ENCODE data around the gene U2AF1L4.
A peak's percentile ranks its signal among the peaks of the same experiment; 100 is the strongest.

The U2AF1L4 gene

GRCh38 chr19:35750167-35750566, 4.9 kb upstream of the U2AF1L4 start:
- DNase-seq (ENCODE audit: low read depth, low spot score): no peak
- ChIA-PET CTCF (interaction anchor here (1.0 kb wide), 1 partner anchor 10 kb away, joined by 3 read pairs; no protein-coding TSS in a partner anchor), POLR2A (no interaction called here)
- no peak for TF ChIP-seq CTCF (IDR thresholded peaks at IDR 0.05; ENCODE audit: insufficient read depth, low read length, missing control alignments)
- H3K4me3 ChIP-seq (ENCODE audit: low read depth, low read length): no peak overlapping the region

- TF ChIP-seq CTCF (IDR thresholded peaks at IDR 0.05; ENCODE audit: insufficient read depth, low read length, missing control alignments): no peak
- H3K4me3 ChIP-seq (ENCODE audit: low read depth, low read length): peak within 1 kb of the TSS; percentile 100
- POLR2A ChIA-PET: interaction anchor here (0.8 to 1.3 kb wide), 6 partner anchors 8 to 100 kb away, joined by 3 to 14 read pairs (median 4); partner anchors contain the start of genes COX6B1, HSPB6 and PROSER3
- CTCF ChIA-PET: interaction anchor here (0.8 to 1.6 kb wide), 5 partner anchors 8 to 183 kb away, joined by 3 to 5 read pairs (median 3); no protein-coding TSS in a partner anchor
- DNase-seq (ENCODE audit: low read depth, low spot score): peak; percentile 98
Observed at GRCh38 chr19:35748106-35749020, 3.1 kb upstream of the U2AF1L4 start, which contains the start of gene LIN37. LIN37 (plus strand) TSS chr19:35748576; CDS start chr19:35748725, 149 bp downstream.

DNA sequence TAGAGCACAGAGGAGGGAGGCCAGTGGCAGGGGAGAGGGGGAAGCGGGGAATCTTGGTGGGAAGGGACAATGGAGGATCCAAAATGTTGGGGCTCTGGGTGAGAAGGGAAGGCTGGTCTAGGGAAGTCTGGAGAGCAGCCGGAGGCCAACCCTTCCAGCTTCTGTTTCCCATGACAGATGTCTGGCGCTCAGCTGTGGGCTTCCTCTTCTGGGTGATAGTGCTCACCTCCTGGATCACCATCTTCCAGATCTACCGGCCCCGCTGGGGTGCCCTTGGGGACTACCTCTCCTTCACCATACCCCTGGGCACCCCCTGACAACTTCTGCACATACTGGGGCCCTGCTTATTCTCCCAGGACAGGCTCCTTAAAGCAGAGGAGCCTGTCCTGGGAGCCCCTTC, 1.3 kb upstream of the U2AF1L4 start:
- POLR2A ChIA-PET: no interaction called here

DNA sequence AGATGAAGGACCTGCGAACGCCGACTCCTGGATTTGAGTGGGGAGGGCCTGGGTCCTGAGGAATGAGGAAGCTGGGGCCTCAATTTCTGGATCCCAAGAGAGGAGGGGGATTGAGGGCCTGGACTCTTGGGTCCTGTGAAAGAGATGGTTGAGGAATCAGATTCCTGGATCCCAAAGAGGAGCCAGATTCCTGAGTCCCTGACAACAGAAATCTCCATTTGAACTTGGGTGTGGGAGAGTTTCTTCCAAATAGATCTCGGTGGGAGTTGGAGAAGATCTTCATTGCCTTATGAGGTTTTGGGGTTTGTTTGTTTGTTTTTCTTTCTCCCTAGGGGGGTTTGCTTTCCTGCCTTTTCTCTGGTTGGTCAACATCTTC, 857 bp upstream of the U2AF1L4 start:
- TF ChIP-seq CTCF (IDR thresholded peaks at IDR 0.05; ENCODE audit: insufficient read depth, low read length, missing control alignments): no peak
- no peak for DNase-seq (ENCODE audit: low read depth, low spot score)
- POLR2A ChIA-PET: interaction anchor here (0.6 to 2.4 kb wide), 4 partner anchors 11 to 185 kb away, joined by 3 to 7 read pairs (median 4); partner anchors contain the start of gene HSPB6
- CTCF ChIA-PET: interaction anchor here (1.0 to 1.6 kb wide), 4 partner anchors 11 to 73 kb away, joined by 3 to 6 read pairs (median 4); partner anchors contain the start of gene PROSER3
- peak overlapping the region; percentile 84 for H3K4me3 ChIP-seq (ENCODE audit: low read depth, low read length)

More for the DNA sequence above, 1.3 kb upstream of the U2AF1L4 start:
- H3K4me3 ChIP-seq (ENCODE audit: low read depth, low read length): peak overlapping the region; percentile 84
- DNase-seq (ENCODE audit: low read depth, low spot score): no peak
- CTCF ChIA-PET: interaction anchor here (1.5 to 1.6 kb wide), 2 partner anchors 11 to 47 kb away, joined by 3 to 4 read pairs; partner anchors contain the start of gene PROSER3
- no peak for TF ChIP-seq CTCF (IDR thresholded peaks at IDR 0.05; ENCODE audit: insufficient read depth, low read length, missing control alignments)

- ChIA-PET POLR2A (interaction anchor here (0.5 to 2.4 kb wide), 6 partner anchors 12 to 186 kb away, joined by 3 to 7 read pairs (median 4); partner anchors contain the start of gene HSPB6), CTCF (interaction anchor here (1.0 to 1.6 kb wide), 6 partner anchors 13 to 188 kb away, joined by 4 to 8 read pairs (median 5); partner anchors contain the start of genes KMT2B and PROSER3)
- peak overlapping the region; percentile 88 for H3K4me3 ChIP-seq (ENCODE audit: low read depth, low read length)
- TF ChIP-seq CTCF (IDR thresholded peaks at IDR 0.05; ENCODE audit: insufficient read depth, low read length, missing control alignments): peak; percentile 55
- DNase-seq (ENCODE audit: low read depth, low spot score): peak; percentile 67
Observed at GRCh38 chr19:35744430-35745327, 539 bp downstream of the U2AF1L4 start.
